Right atrium auricular region (tissue), 2 donors: ENCODE measurements around the gene UCKL1. TPM values are rescaled to one million over a fixed set of nuclear protein-coding genes. Genes with fewer than 3 reads are reported as not detected.
A peak's percentile ranks its signal among the peaks of the same experiment; 100 is the strongest.
"Not testable (repeated sequence)": the region's sequence is repeated elsewhere in the genome, so short reads cannot be mapped to it uniquely, and the experiment has no call there.

Source experiments
- DNase-seq: peaks from one replicate; pipeline ENCODE4 v3.0.0-alpha.2; 2019; ENCODE audit warnings: low spot score
- H3K27ac ChIP-seq, 2 donors: fragments of 200-600 bp; sonication (generic); 1 replicate in 1 of 2; 2 replicates in 1 of 2; pipeline ENCODE4 v1.5.1; 2016 to 2019
- H3K27me3 ChIP-seq, 2 donors: fragments of 200-600 bp; sonication (generic); one replicate each; pipeline versions ENCODE4 v1.5.1 to v1.6.0; 2017 to 2019
- H3K36me3 ChIP-seq: fragments of 200-600 bp; sonication (generic); one replicate; pipeline ENCODE4 v1.5.1; 2016
- H3K4me1 ChIP-seq, 2 donors: fragments of 200-600 bp; sonication (generic); one replicate each; pipeline versions ENCODE4 v1.5.1 to v1.6.0; 2017 to 2019
- H3K4me3 ChIP-seq, 2 donors: fragments of 200-600 bp; sonication (generic); 1 replicate in 1 of 2; 2 replicates in 1 of 2; pipeline ENCODE4 v1.5.1; 2017 to 2019; ENCODE audit warnings: mild to moderate bottlenecking in 1 of 2, moderate library complexity in 1 of 2
- H3K9me3 ChIP-seq, 2 donors: fragments of 200-600 bp; sonication (generic); one replicate each; pipeline ENCODE4 v1.5.1; 2019
- CTCF ChIP-seq, 2 donors: fragments of 200-600 bp; sonication (generic); IDR thresholded peaks; one replicate each; pipeline ENCODE4 v1.5.1; 2019; ENCODE audit warnings: antibody characterized with exemption in 2 of 2
- total RNA-seq, 2 donors: library from RNA; depleted of rRNA; stranded (reverse); fragments of >200 nt; gene quantifications; one replicate each; pipeline ENCODE4 v1.1.0, GENCODE V29; 2016

Gene UCKL1
- total RNA-seq, 2 donors from 2014 or later: 25.9 to 27.6 TPM

GRCh38 chr20:63934271-63935068, 21.7 kb downstream of the UCKL1 start:
- Histone ChIP-seq H3K27ac (peak overlapping the region in 1 of 2 donors; percentile 36), H3K27me3 (no peaks in the 10 kb centered on the region), H3K4me1 (peaks cover 0 to 16% of the 10 kb centered on the region in 2 donors), H3K36me3 (peaks cover 69% of the 10 kb centered on the region), H3K9me3 (no peaks in the 10 kb centered on the region), H3K4me3 (no peak overlapping the region)
- peak in 1 of 2 donors; percentile 40 for TF ChIP-seq CTCF (IDR thresholded peaks at IDR 0.05)
- no peak for DNase-seq

- no peak for TF ChIP-seq CTCF (IDR thresholded peaks at IDR 0.05)
- DNase-seq: no peak
- H3K36me3 ChIP-seq: peaks cover 69% of the 10 kb centered on the region
- H3K9me3 ChIP-seq: no peaks in the 10 kb centered on the region
- no peaks in the 10 kb centered on the region for H3K27me3 ChIP-seq
- peaks cover 0 to 16% of the 10 kb centered on the region in 2 donors for H3K4me1 ChIP-seq
- no peak overlapping the region for H3K4me3 ChIP-seq
- peak overlapping the region in 1 of 2 donors; percentile 36 for H3K27ac ChIP-seq
Measured at GRCh38 chr20:63933646-63934045, 22.6 kb downstream of the UCKL1 start.

GRCh38 chr20:63932606-63933160, 23.5 kb downstream of the UCKL1 start:
- Histone ChIP-seq H3K4me1 (peaks cover 0 to 16% of the 10 kb centered on the region in 2 donors), H3K4me3 (no peak overlapping the region), H3K36me3 (peaks cover 68% of the 10 kb centered on the region), H3K27me3 (no peaks in the 10 kb centered on the region), H3K9me3 (no peaks in the 10 kb centered on the region), H3K27ac (peak overlapping the region in 1 of 2 donors; percentile 36)
- no peak for DNase-seq
- TF ChIP-seq CTCF (IDR thresholded peaks at IDR 0.05): no peak

- Histone ChIP-seq H3K9me3 (no peaks in the 10 kb centered on the region), H3K27ac (peak overlapping the region; percentile 18 to 65), H3K36me3 (peaks cover 63% of the 10 kb centered on the region), H3K4me3 (no peak overlapping the region), H3K27me3 (no peaks in the 10 kb centered on the region), H3K4me1 (peaks cover 0 to 16% of the 10 kb centered on the region in 2 donors)
- no peak for DNase-seq
- no peak for TF ChIP-seq CTCF (IDR thresholded peaks at IDR 0.05)
Measured at GRCh38 chr20:63931735-63932134, 24.5 kb downstream of the UCKL1 start.

GRCh38 chr20:63930971-63931553, 25.2 kb downstream of the UCKL1 start:
- DNase-seq: no peak
- Histone ChIP-seq H3K4me1 (peaks cover 0 to 16% of the 10 kb centered on the region in 2 donors), H3K9me3 (no peaks in the 10 kb centered on the region), H3K4me3 (no peak overlapping the region), H3K27me3 (no peaks in the 10 kb centered on the region), H3K27ac (peak overlapping the region; percentile 18 to 65), H3K36me3 (peaks cover 63% of the 10 kb centered on the region)
- no peak for TF ChIP-seq CTCF (IDR thresholded peaks at IDR 0.05)

GRCh38 chr20:63929473-63929883, 26.7 kb downstream of the UCKL1 start:
- DNase-seq, H3K4me3 ChIP-seq, H3K9me3 ChIP-seq, H3K27me3 ChIP-seq, H3K27ac ChIP-seq: not testable (repeated sequence)
- peaks cover 51% of the 10 kb centered on the region for H3K36me3 ChIP-seq
- H3K4me1 ChIP-seq: peaks cover 0 to 16% of the 10 kb centered on the region in 2 donors
